ENCODE data around the gene OR3A2.
"Not testable (repeated sequence)": the region's sequence is repeated elsewhere in the genome, so short reads cannot be mapped to it uniquely, and the experiment has no call there.

OR3A2 gene

DNA sequence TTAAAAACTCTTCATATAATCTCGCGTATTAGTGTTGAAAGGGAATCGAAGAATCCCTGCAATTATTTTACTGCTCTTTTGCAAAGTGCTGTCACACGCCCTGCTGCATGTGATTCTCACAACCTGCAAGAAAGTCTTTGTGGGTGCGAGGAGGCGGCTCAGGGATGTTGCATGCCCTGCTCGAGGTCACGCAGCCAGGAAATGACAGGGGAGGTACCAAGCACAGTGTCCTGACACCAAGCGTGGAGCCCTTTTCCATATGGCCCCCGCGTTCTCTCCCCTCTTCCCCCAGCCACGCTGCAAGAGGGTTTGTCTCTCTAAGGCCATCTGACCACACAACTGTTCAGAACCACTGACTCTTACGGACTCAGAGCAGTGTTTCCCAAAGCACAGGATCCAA lies 125.5 kb downstream of the OR3A2 start:
- Histone ChIP-seq H3F3A (ENCODE audit: low read depth) (no peaks in the 10 kb centered on the region), H4K20me1 (ENCODE audit: insufficient read depth, low read length, poor library complexity, severe bottlenecking) (no peaks in the 10 kb centered on the region), H2AFZ (ENCODE audit: low read length) (no peak overlapping the region), H3K4me1 (ENCODE audit: insufficient read depth, low read length, poor library complexity, severe bottlenecking) (no peaks in the 10 kb centered on the region), H3K4me3 (ENCODE audit: low read length, poor library complexity, severe bottlenecking) (no peak overlapping the region), H3K36me3 (ENCODE audit: insufficient read depth, low read length) (no peaks in the 10 kb centered on the region), H3K9me3 (ENCODE audit: insufficient read depth, low read depth, low read length) (no peaks in the 10 kb centered on the region), H3K4me2 (ENCODE audit: low read depth, low read length, poor library complexity, severe bottlenecking) (no peak overlapping the region), H3K27me3 (ENCODE audit: insufficient read depth, low read length, poor library complexity, severe bottlenecking) (no peaks in the 10 kb centered on the region), H3K9ac (ENCODE audit: low read depth, low read length, poor library complexity, severe bottlenecking) (no peak overlapping the region), H3K9me2 (replicated peaks; ENCODE audit: low read depth, low read length) (no peaks in the 10 kb centered on the region), H3K79me2 (ENCODE audit: insufficient read depth, low read length) (no peaks in the 10 kb centered on the region)
- TF ChIP-seq, protein P1, sequence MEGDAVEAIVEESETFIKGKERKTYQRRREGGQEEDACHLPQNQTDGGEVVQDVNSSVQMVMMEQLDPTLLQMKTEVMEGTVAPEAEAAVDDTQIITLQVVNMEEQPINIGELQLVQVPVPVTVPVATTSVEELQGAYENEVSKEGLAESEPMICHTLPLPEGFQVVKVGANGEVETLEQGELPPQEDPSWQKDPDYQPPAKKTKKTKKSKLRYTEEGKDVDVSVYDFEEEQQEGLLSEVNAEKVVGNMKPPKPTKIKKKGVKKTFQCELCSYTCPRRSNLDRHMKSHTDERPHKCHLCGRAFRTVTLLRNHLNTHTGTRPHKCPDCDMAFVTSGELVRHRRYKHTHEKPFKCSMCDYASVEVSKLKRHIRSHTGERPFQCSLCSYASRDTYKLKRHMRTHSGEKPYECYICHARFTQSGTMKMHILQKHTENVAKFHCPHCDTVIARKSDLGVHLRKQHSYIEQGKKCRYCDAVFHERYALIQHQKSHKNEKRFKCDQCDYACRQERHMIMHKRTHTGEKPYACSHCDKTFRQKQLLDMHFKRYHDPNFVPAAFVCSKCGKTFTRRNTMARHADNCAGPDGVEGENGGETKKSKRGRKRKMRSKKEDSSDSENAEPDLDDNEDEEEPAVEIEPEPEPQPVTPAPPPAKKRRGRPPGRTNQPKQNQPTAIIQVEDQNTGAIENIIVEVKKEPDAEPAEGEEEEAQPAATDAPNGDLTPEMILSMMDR (conservative IDR thresholded peaks at IDR 0.05; ENCODE audit: low read length) = no peak
- no peak for TF ChIP-seq EZH2phosphoT487 (IDR thresholded peaks at IDR 0.05; ENCODE audit: borderline replicate concordance)

DNA sequence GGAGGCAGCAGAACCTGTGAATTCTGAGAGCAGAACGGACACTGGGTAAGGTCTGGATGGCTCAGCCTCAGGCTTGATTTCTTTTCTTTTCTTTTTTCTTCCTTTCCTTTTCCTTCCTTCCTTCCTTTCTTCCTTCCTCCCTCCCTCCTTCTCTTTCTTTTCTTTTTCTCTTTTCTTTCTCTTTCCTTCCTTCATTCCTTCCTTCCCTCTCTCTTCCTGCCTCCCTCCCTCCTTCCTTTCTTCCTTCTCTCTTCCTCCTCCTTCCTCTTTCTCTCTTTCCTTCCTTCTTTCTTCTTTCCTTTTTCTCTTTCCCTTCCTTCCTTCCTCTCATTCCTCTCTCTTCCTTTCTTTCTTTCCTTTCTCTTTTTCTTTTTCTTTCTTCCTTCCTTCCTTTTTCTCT lies 125.9 kb downstream of the OR3A2 start:
- H3K79me2 ChIP-seq (ENCODE audit: insufficient read depth, low read length) = no peaks in the 10 kb centered on the region
- no peak overlapping the region for H2AFZ ChIP-seq (ENCODE audit: low read length)
- H3F3A ChIP-seq (ENCODE audit: low read depth) = no peaks in the 10 kb centered on the region
- H3K9ac ChIP-seq (ENCODE audit: low read depth, low read length, poor library complexity, severe bottlenecking) = no peak overlapping the region
- H3K36me3 ChIP-seq (ENCODE audit: insufficient read depth, low read length) = no peaks in the 10 kb centered on the region
- no peak overlapping the region for H3K4me2 ChIP-seq (ENCODE audit: low read depth, low read length, poor library complexity, severe bottlenecking)
- no peaks in the 10 kb centered on the region for H3K4me1 ChIP-seq (ENCODE audit: insufficient read depth, low read length, poor library complexity, severe bottlenecking)
- H3K27me3 ChIP-seq (ENCODE audit: insufficient read depth, low read length, poor library complexity, severe bottlenecking) = no peaks in the 10 kb centered on the region
- H3K9me3 ChIP-seq (ENCODE audit: insufficient read depth, low read depth, low read length) = no peaks in the 10 kb centered on the region
- H3K4me3 ChIP-seq (ENCODE audit: low read length, poor library complexity, severe bottlenecking) = no peak overlapping the region
- no peaks in the 10 kb centered on the region for H4K20me1 ChIP-seq (ENCODE audit: insufficient read depth, low read length, poor library complexity, severe bottlenecking)
- no peaks in the 10 kb centered on the region for H3K9me2 ChIP-seq (replicated peaks; ENCODE audit: low read depth, low read length)
- no peak for TF ChIP-seq EZH2phosphoT487 (IDR thresholded peaks at IDR 0.05; ENCODE audit: borderline replicate concordance)
- TF ChIP-seq, protein P1 (conservative IDR thresholded peaks at IDR 0.05; ENCODE audit: low read length) = no peak

DNA sequence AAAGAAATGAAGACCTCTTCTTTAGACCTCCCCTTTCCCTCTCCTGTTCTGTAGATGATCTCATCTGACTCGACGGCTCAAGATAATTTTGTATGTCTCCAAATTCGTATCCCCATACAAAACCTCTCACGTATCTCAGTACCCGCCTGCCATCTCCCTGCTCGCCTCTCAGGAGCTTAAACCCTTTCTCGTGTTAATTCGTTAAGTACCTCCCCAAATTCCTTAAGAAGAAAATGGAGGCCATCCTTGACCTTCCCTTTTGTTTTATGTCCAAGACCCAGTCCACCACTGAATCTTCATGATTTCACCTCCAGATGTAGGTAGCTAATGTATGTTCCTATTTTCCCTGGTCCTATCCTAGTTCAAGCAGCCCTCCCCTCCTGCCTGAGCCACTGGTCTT lies 129.5 kb downstream of the OR3A2 start:
- no peak overlapping the region for H2AFZ ChIP-seq (ENCODE audit: low read length)
- H3K4me3 ChIP-seq (ENCODE audit: low read length, poor library complexity, severe bottlenecking) = no peak overlapping the region
- no peaks in the 10 kb centered on the region for H3K79me2 ChIP-seq (ENCODE audit: insufficient read depth, low read length)
- H3K27me3 ChIP-seq (ENCODE audit: insufficient read depth, low read length, poor library complexity, severe bottlenecking) = no peaks in the 10 kb centered on the region
- no peaks in the 10 kb centered on the region for H4K20me1 ChIP-seq (ENCODE audit: insufficient read depth, low read length, poor library complexity, severe bottlenecking)
- H3K4me1 ChIP-seq (ENCODE audit: insufficient read depth, low read length, poor library complexity, severe bottlenecking) = no peaks in the 10 kb centered on the region
- no peaks in the 10 kb centered on the region for H3K36me3 ChIP-seq (ENCODE audit: insufficient read depth, low read length)
- no peaks in the 10 kb centered on the region for H3K9me3 ChIP-seq (ENCODE audit: insufficient read depth, low read depth, low read length)
- H3K9ac ChIP-seq (ENCODE audit: low read depth, low read length, poor library complexity, severe bottlenecking) = no peak overlapping the region
- no peaks in the 10 kb centered on the region for H3K9me2 ChIP-seq (replicated peaks; ENCODE audit: low read depth, low read length)
- TF ChIP-seq, protein P1 (conservative IDR thresholded peaks at IDR 0.05; ENCODE audit: low read length) = no peak
- no peak for TF ChIP-seq EZH2phosphoT487 (IDR thresholded peaks at IDR 0.05; ENCODE audit: borderline replicate concordance)
- H3K4me2 ChIP-seq (ENCODE audit: low read depth, low read length, poor library complexity, severe bottlenecking) = no peak overlapping the region
- no peaks in the 10 kb centered on the region for H3F3A ChIP-seq (ENCODE audit: low read depth)

DNA sequence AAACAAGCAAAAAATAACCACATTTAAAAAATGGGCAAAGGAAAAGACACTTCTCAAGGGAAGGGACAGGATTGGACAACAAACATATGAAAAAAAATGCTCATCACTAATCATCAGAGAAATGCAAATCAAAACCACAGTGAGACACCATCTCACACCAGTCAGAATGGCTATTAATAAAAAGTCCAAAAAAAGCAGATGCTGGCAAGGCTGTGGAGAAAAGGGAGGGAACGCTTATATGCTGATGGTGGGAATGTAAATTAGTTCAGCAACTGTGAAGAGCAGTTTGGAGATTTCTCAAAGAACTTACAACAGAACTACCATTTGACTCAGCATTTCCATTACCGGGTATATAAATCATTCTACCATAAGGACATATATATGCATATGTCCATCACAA lies 137.1 kb downstream of the OR3A2 start:
- H3K9me2 ChIP-seq (replicated peaks; ENCODE audit: low read depth, low read length); H3F3A ChIP-seq (ENCODE audit: low read depth); H3K9ac ChIP-seq (ENCODE audit: low read depth, low read length, poor library complexity, severe bottlenecking); H3K79me2 ChIP-seq (ENCODE audit: insufficient read depth, low read length); H3K36me3 ChIP-seq (ENCODE audit: insufficient read depth, low read length); H3K4me1 ChIP-seq (ENCODE audit: insufficient read depth, low read length, poor library complexity, severe bottlenecking); H3K9me3 ChIP-seq (ENCODE audit: insufficient read depth, low read depth, low read length); H4K20me1 ChIP-seq (ENCODE audit: insufficient read depth, low read length, poor library complexity, severe bottlenecking); H2AFZ ChIP-seq (ENCODE audit: low read length); H3K4me3 ChIP-seq (ENCODE audit: low read length, poor library complexity, severe bottlenecking); H3K27me3 ChIP-seq (ENCODE audit: insufficient read depth, low read length, poor library complexity, severe bottlenecking); H3K4me2 ChIP-seq (ENCODE audit: low read depth, low read length, poor library complexity, severe bottlenecking): not testable (repeated sequence)

DNA sequence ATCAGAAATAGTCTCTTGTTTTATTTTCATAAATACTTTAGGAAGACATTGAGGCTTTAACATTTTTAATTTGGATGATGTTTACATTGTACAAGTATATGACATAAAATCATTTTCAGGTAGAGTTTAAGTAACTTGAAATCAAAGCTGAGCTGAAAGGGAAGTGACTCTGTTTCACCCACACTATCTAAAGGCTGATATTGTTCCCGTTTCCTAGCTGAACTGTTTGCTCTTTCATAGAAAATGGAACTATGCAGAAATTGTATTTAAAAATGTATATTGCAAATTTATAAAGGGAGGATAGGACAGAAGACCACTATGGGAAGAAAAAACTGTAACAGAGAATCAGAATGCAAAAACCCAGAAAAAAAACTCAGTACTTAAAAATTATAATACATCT lies 141.3 kb downstream of the OR3A2 start:
- H3K9me2 ChIP-seq (replicated peaks; ENCODE audit: low read depth, low read length); H3K4me1 ChIP-seq (ENCODE audit: insufficient read depth, low read length, poor library complexity, severe bottlenecking); H4K20me1 ChIP-seq (ENCODE audit: insufficient read depth, low read length, poor library complexity, severe bottlenecking); H3K36me3 ChIP-seq (ENCODE audit: insufficient read depth, low read length); H2AFZ ChIP-seq (ENCODE audit: low read length); H3K9ac ChIP-seq (ENCODE audit: low read depth, low read length, poor library complexity, severe bottlenecking); H3K9me3 ChIP-seq (ENCODE audit: insufficient read depth, low read depth, low read length); H3K4me3 ChIP-seq (ENCODE audit: low read length, poor library complexity, severe bottlenecking); H3F3A ChIP-seq (ENCODE audit: low read depth); H3K4me2 ChIP-seq (ENCODE audit: low read depth, low read length, poor library complexity, severe bottlenecking); H3K79me2 ChIP-seq (ENCODE audit: insufficient read depth, low read length); H3K27me3 ChIP-seq (ENCODE audit: insufficient read depth, low read length, poor library complexity, severe bottlenecking): not testable (repeated sequence)

All from Loucy (cell line).